ENCODE results near the gene KRTAP13-1.

Gene KRTAP13-1

GRCh38 chr21:30395731-30396130 is at the start of gene KRTAP13-1:
Gene KRTAP13-1, plus strand, starts transcription at chr21:30396031. Its CDS starts 56 bp downstream, at chr21:30396087.
- DNase-seq (ENCODE audit: low read depth in 2 of 2): no peak

- DNase-seq (ENCODE audit: low read depth in 2 of 2): no peak
These were observed 47.3 kb upstream of the KRTAP13-1 start, which contains the start of gene KRTAP23-1 for GRCh38 chr21:30348506-30348905. Gene KRTAP23-1, minus strand, starts transcription at chr21:30348606. Its CDS starts 0 bp downstream, at chr21:30348606.

GRCh38 chr21:30349572-30349971 is 46.3 kb upstream of the KRTAP13-1 start:
- no peak for DNase-seq (ENCODE audit: low read depth in 2 of 2)

- no peak for DNase-seq (ENCODE audit: low read depth in 2 of 2)
These were observed 44.3 kb upstream of the KRTAP13-1 start for GRCh38 chr21:30351534-30351933.

GRCh38 chr21:30354308-30355005 is 41.4 kb upstream of the KRTAP13-1 start:
- no peak for DNase-seq (ENCODE audit: low read depth in 2 of 2)

- no peak for DNase-seq (ENCODE audit: low read depth in 2 of 2)
These were observed 39.9 kb upstream of the KRTAP13-1 start for GRCh38 chr21:30355906-30356305.

- no peak for DNase-seq (ENCODE audit: low read depth in 2 of 2)
These were observed 23.6 kb upstream of the KRTAP13-1 start, which contains the start of gene KRTAP13-2 for GRCh38 chr21:30372139-30372770. Gene KRTAP13-2, minus strand, starts transcription at chr21:30372271. Its CDS starts 58 bp downstream, at chr21:30372213.

GRCh38 chr21:30382201-30382600 is 13.6 kb upstream of the KRTAP13-1 start:
- no peak for DNase-seq (ENCODE audit: low read depth in 2 of 2)

GRCh38 chr21:30391492-30392025 is 4.3 kb upstream of the KRTAP13-1 start:
- no peak for DNase-seq (ENCODE audit: low read depth in 2 of 2)

GRCh38 chr21:30408782-30409494 is 13.1 kb downstream of the KRTAP13-1 start:
- no peak for DNase-seq (ENCODE audit: low read depth in 2 of 2)

GRCh38 chr21:30415993-30416392 is 20.2 kb downstream of the KRTAP13-1 start:
- DNase-seq (ENCODE audit: low read depth in 2 of 2): no peak

- no peak for DNase-seq (ENCODE audit: low read depth in 2 of 2)
These were observed 30.0 kb downstream of the KRTAP13-1 start, which contains the start of gene KRTAP13-3 for GRCh38 chr21:30425826-30426225. Gene KRTAP13-3, minus strand, starts transcription at chr21:30425926. Its CDS starts 14 bp downstream, at chr21:30425912.

GRCh38 chr21:30426731-30427130 is 30.9 kb downstream of the KRTAP13-1 start:
- no peak for DNase-seq (ENCODE audit: low read depth in 2 of 2)

GRCh38 chr21:30430170-30430655 is 34.4 kb downstream of the KRTAP13-1 start, which contains the start of gene KRTAP13-4:
Gene KRTAP13-4, plus strand, starts transcription at chr21:30430220. Its CDS starts 56 bp downstream, at chr21:30430276.
- DNase-seq (ENCODE audit: low read depth in 2 of 2): no peak

- DNase-seq (ENCODE audit: low read depth in 2 of 2): no peak
These were observed 38.3 kb downstream of the KRTAP13-1 start for GRCh38 chr21:30434033-30434631.

GRCh38 chr21:30437010-30437565 is 41.3 kb downstream of the KRTAP13-1 start:
- DNase-seq (ENCODE audit: low read depth in 2 of 2): no peak

GRCh38 chr21:30439975-30440374 is 44.1 kb downstream of the KRTAP13-1 start, which contains the start of gene KRTAP15-1:
Gene KRTAP15-1, plus strand, starts transcription at chr21:30440275. Its CDS starts 53 bp downstream, at chr21:30440328.
- no peak for DNase-seq (ENCODE audit: low read depth in 2 of 2)

- DNase-seq (ENCODE audit: low read depth in 2 of 2): no peak
These were observed 47.4 kb downstream of the KRTAP13-1 start for GRCh38 chr21:30443226-30443625.

- DNase-seq (ENCODE audit: low read depth in 2 of 2): no peak
These were observed 48.4 kb downstream of the KRTAP13-1 start for GRCh38 chr21:30444204-30444603.
